K562 (cell line): ENCODE results near the gene TRIM27. TPM values are rescaled to one million over a fixed set of nuclear protein-coding genes. Genes with fewer than 3 reads are reported as not detected.

Source experiments
- ATAC-seq: fragments of 200-7000 bp; cut with Tn5 transposase; 3 replicates; pipeline ENCODE4 v1.9.1; 2020; ENCODE audit warnings: moderate library complexity
- BruUV-seq: library from RNA; stranded (reverse); fragments of 400-500 nt; replicated peaks from 2 replicates; lab custom pipeline; 2021; lab: Mats Ljungman, UMichigan
- CTCF ChIA-PET: fragments of 300-600 bp; formaldehyde crosslinking; extraction: SDS; loops from one replicate; lab custom pipeline; 2021; ENCODE audit warnings: low intra/inter-chr PET ratio; lab: Yijun Ruan, JAX
- POLR2A ChIA-PET: fragments of 300-600, 350-650 bp; sonication (Branson Sonifier 250); formaldehyde crosslinking; extraction: SDS; loops from one replicate; lab custom pipeline; 2021; ENCODE audit warnings: antibody characterized with exemption, inconsistent platforms; lab: Yijun Ruan, JAX
- DNase-seq, 4 experiments: peaks; one replicate each; pipeline versions ENCODE4 v3.0.0 to v3.0.0-alpha.2; 2011 to 2018; ENCODE audit warnings: low spot score in 3 of 4, mixed read lengths in 3 of 4; ENCODE audit errors: extremely low read depth in 1 of 4
- FAIRE-seq: peaks from 2 replicates; lab custom pipeline; 2011; peaks lifted over from hg19 to GRCh38; lab: Jason Lieb, UNC
- H2AFZ ChIP-seq: 2 replicates; pipeline ENCODE4 v1.6.0; 2011; ENCODE audit warnings: low read depth, low read length, control low read depth, inconsistent platforms
- H3K27ac ChIP-seq: fragments of 200-600 bp; 3 replicates; pipeline ENCODE4 v1.8.0; 2011; ENCODE audit warnings: low read depth, mild to moderate bottlenecking, control low read depth, inconsistent platforms, low read length, moderate library complexity, mixed read lengths; ENCODE audit errors: extremely low read depth
- H3K27me3 ChIP-seq, 2 experiments: fragments of 300-600 bp in 1 of 2; 2 replicates in 1 of 2; 3 replicates in 1 of 2; pipeline versions ENCODE4 v1.6.0 to v1.8.0; 2011; ENCODE audit warnings: inconsistent platforms in 2 of 2, low read length in 2 of 2, mild to moderate bottlenecking in 1 of 2, mixed read lengths in 1 of 2, moderate library complexity in 1 of 2; ENCODE audit not compliant: control insufficient read depth in 2 of 2, insufficient read depth in 2 of 2
- H3K36me3 ChIP-seq: fragments of 300-600 bp; 3 replicates; pipeline ENCODE4 v1.8.0; 2011; ENCODE audit warnings: mild to moderate bottlenecking, low read length, inconsistent platforms; ENCODE audit not compliant: control insufficient read depth, insufficient read depth
- H3K4me1 ChIP-seq, 2 experiments: fragments of 200-600 bp in 1 of 2; replicated peaks in 1 of 2; 2 replicates in 1 of 2; 3 replicates in 1 of 2; pipeline versions ENCODE4 v1.5.1 to v1.8.0; 2011; ENCODE audit warnings: inconsistent platforms in 2 of 2, low read length in 2 of 2, mild to moderate bottlenecking in 1 of 2, mixed read lengths in 1 of 2, moderate library complexity in 1 of 2; ENCODE audit not compliant: control insufficient read depth in 2 of 2, insufficient read depth in 2 of 2
- H3K4me2 ChIP-seq: 2 replicates; pipeline ENCODE4 v1.6.1; 2011; ENCODE audit warnings: low read length, control low read depth, inconsistent platforms, mixed read lengths; ENCODE audit not compliant: insufficient read depth
- H3K4me3 ChIP-seq: fragments of 200-600 bp; sonication (generic), shearing (Covaris generic); 2 replicates; pipeline ENCODE4 v1.5.1; 2016; ENCODE audit warnings: control low read depth, inconsistent platforms
- H3K79me2 ChIP-seq: fragments of 200-600 bp; 3 replicates; pipeline ENCODE4 v1.8.0; 2011; ENCODE audit warnings: low read length, inconsistent platforms; ENCODE audit not compliant: control insufficient read depth, insufficient read depth
- H3K9ac ChIP-seq, 2 experiments: 2 replicates each; pipeline versions ENCODE4 v1.6.0 to v1.6.1; 2011; ENCODE audit warnings: low read depth in 2 of 2, low read length in 2 of 2, control low read depth in 1 of 2, inconsistent platforms in 1 of 2, mild to moderate bottlenecking in 1 of 2, mixed read lengths in 1 of 2; ENCODE audit not compliant: insufficient read depth in 1 of 2
- H3K9me1 ChIP-seq: one replicate; pipeline ENCODE4 v1.6.0; 2011; ENCODE audit warnings: inconsistent platforms, mild to moderate bottlenecking, low read length, moderate library complexity; ENCODE audit not compliant: control insufficient read depth, insufficient read depth
- H3K9me3 ChIP-seq: replicated peaks from 2 replicates; pipeline ENCODE4 v1.5.1; 2011; ENCODE audit warnings: low read depth, low read length, inconsistent platforms; ENCODE audit not compliant: control insufficient read depth, insufficient read depth
- H4K20me1 ChIP-seq: replicated peaks from 2 replicates; pipeline ENCODE4 v1.6.1; 2011; ENCODE audit warnings: low read length, inconsistent platforms, mixed read lengths; ENCODE audit not compliant: control insufficient read depth, insufficient read depth
- CBFA2T2 ChIP-seq: fragments of 450-650 bp; conservative IDR thresholded peaks from 2 replicates; pipeline ENCODE4 v1.6.1; 2017; ENCODE audit warnings: mild to moderate bottlenecking
- CBFA2T3 ChIP-seq: fragments of 450-650 bp; IDR thresholded peaks from 2 replicates; pipeline ENCODE4 v1.6.1; 2017
- HNRNPUL1 ChIP-seq: fragments of 200-400 bp; formaldehyde crosslinking; IDR thresholded peaks from 2 replicates; pipeline ENCODE4 v1.6.1; 2017; ENCODE audit warnings: low read length
- POLR2A ChIP-seq: fragments of 450-650 bp; conservative IDR thresholded peaks from 2 replicates; pipeline ENCODE4 v1.6.1; 2016
- POLR2B ChIP-seq: fragments of 450-650 bp; IDR thresholded peaks from 2 replicates; pipeline ENCODE4 v1.6.1; 2018; ENCODE audit warnings: low read depth; ENCODE audit not compliant: partially characterized antibody
- TEAD4 ChIP-seq, 2 experiments: sonication (generic) in 1 of 2; formaldehyde crosslinking in 1 of 2; IDR thresholded peaks; 2 replicates each; pipeline versions ENCODE4 v1.6.1 to v1.8.0; 2012 to 2022; ENCODE audit warnings: borderline replicate concordance in 1 of 2, inconsistent platforms in 1 of 2, low read length in 1 of 2, mild to moderate bottlenecking in 1 of 2, missing genetic modification reagents in 1 of 2
- WGBS: fragments of 100-300 bp; shearing (Covaris generic); methylation state at CpG from one replicate; pipeline ENCODE4 v1.1.6; 2016; ENCODE audit warnings: low coverage, mixed read lengths; ENCODE audit not compliant: insufficient coverage; ENCODE audit errors: missing lambda C conversion rate; 5-methylcytosine and 5-hydroxymethylcytosine counted together
- in situ Hi-C: fragments of 300-500 bp; cut with MboI; formaldehyde crosslinking; loops from 4 replicates; pipeline ENCODE4 v1.15.0; 2018; ENCODE audit warnings: inconsistent platforms, mixed read lengths
- intact Hi-C: fragments of 100-400 bp; cut with micrococcal nuclease; formaldehyde crosslinking; loops from 2 replicates; pipeline ENCODE4 v1.14.2; 2022
- polyA plus RNA-seq, 8 experiments: library from polyadenylated mRNA; depleted of rRNA in 4 of 8; stranded (reverse) in 5 of 8; unstranded in 3 of 8; fragments of >200 nt; fragmentation: Nextera tagmentation in 2 of 8; fragmentation: Illumina TruSeq in 1 of 8; extraction: Ambion mirVana in 2 of 8; extraction: Trizol in 1 of 8; gene quantifications; 2 replicates each; pipeline versions ENCODE4 v1.2.1 to v1.2.3, GENCODE V29; 2011 to 2014; ENCODE audit warnings: inconsistent platforms in 1 of 8, missing spikeins in 1 of 8
- total RNA-seq, 7 experiments: library from RNA; depleted of rRNA in 6 of 7; stranded (reverse); fragments of >200 nt in 6 of 7; fragmentation: Illumina TruSeq in 2 of 7; extraction: Trizol in 2 of 7; gene quantifications; 2 replicates each; pipeline versions ENCODE4 v1.2.1 to v1.2.3, GENCODE V29; 2011 to 2021; ENCODE audit warnings: low replicate concordance in 1 of 7
- TF ChIP-seq, protein P1 (sequence below): fragments of 250-450 bp; sonication (Bioruptor Pico); IDR thresholded peaks from 2 replicates; pipeline ENCODE4 v1.5.0; 2020; ENCODE audit warnings: mild to moderate bottlenecking

Gene TRIM27
- total and polyA plus RNA-seq, 9 of the 15 experiments (the other 6 are each of a cell fraction or from before 2014, with no cell fraction given), result 37.7 to 235 (median 122) TPM

DNA sequence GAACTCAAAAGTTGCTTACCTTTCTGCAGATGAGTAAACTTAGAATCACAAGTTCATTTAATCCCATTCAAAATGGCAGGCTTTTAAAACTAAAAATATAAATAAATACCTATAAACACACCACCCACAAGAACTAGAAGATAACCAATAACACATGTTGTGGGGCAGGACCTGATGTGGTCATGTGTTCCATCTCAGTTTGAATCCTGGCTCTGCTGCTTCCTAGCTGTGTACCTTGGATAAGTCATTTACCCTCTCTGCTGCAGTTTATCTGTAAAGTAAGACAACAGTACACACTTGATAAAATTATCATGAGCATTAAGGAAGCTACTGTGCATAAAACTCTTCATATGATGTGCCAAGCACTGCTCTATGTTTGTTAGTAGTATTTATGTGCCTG is 22.0 kb downstream of the TRIM27 start:
- Histone ChIP-seq H2AFZ (no peak overlapping the region), H3K9ac (no peak overlapping the region), H3K4me2 (no peak overlapping the region), H3K36me3 (peaks cover 70% of the 10 kb centered on the region), H3K79me2 (peaks cover 6% of the 10 kb centered on the region; the same call in 1 of the 3 replicates), H3K27ac (no peak overlapping the region), H3K9me3 (no peaks in the 10 kb centered on the region), H3K4me1 (peaks cover 0 to 1% of the 10 kb centered on the region in 2 experiments; a peak in 3 of 5 replicates), H3K4me3 (no peak overlapping the region), H3K9me1 (no peaks in the 10 kb centered on the region), H4K20me1 (no peaks in the 10 kb centered on the region), H3K27me3 (no peaks in the 10 kb centered on the region)
- intact Hi-C loops (no loop called here), in situ Hi-C loops (no loop called here)
- TF ChIP-seq CBFA2T3, result 0 out of 2 replicates have a peak, but pooled peaks have one; percentile 13
- TF ChIP-seq CBFA2T2, result 0 out of 2 replicates have a peak, but pooled peaks have one; percentile 2
- TF ChIP-seq, protein P1, sequence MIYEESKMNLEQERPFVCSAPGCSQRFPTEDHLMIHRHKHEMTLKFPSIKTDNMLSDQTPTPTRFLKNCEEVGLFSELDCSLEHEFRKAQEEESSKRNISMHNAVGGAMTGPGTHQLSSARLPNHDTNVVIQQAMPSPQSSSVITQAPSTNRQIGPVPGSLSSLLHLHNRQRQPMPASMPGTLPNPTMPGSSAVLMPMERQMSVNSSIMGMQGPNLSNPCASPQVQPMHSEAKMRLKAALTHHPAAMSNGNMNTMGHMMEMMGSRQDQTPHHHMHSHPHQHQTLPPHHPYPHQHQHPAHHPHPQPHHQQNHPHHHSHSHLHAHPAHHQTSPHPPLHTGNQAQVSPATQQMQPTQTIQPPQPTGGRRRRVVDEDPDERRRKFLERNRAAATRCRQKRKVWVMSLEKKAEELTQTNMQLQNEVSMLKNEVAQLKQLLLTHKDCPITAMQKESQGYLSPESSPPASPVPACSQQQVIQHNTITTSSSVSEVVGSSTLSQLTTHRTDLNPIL (CRISPR knock-in tag), result no peak
- ChIA-PET CTCF (no interaction called here), POLR2A (interaction anchor here (1.0 kb wide), 1 partner anchor 22 kb away, joined by 3 read pairs; the partner anchor contains the start of gene TRIM27)
- BruUV-seq, result no TSS peak
- ATAC-seq (no peak), FAIRE-seq (no peak), DNase-seq (no peak)

DNA sequence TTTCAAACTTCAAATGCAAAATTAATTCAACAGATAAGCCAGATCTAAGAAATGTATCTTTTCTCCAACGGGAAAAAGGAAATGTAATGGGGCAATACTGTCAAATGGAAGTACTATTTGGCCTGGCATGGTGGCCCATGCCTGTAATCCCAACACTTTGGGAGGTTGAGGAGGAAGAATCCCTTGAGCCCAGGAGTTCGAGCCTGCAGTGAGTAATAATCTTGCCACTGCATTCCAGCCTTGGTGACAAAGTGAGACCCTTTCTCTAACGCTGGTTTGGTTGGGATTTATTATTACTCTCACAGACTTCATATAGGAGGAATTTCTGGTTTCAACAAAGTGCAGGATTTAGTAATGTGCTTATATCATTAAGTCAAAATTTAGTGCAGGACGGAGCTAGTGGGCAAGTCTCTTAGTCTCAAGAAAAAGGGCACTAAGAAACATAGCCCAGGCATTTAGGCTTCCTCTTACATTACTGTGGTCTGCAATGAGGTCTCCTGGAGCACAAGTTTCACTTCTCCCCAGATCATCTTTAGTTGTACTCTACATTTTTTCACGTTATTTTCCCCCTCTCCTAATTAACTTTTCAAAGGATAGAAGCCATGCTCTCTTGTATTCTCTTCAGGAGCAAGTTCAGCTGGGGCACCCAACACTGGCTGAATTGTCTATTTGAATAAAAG is 23.1 kb downstream of the TRIM27 start:
- DNase-seq (no peak), ATAC-seq (no peak), FAIRE-seq (no peak)
- intact Hi-C loops (no loop called here), in situ Hi-C loops (no loop called here)
- Histone ChIP-seq H3K4me3 (no peak overlapping the region), H3K27ac (no peak overlapping the region), H3K27me3 (no peaks in the 10 kb centered on the region), H2AFZ (no peak overlapping the region), H3K9me3 (no peaks in the 10 kb centered on the region), H3K79me2 (peaks cover 10% of the 10 kb centered on the region; the same call in 2 of the 3 replicates), H4K20me1 (no peaks in the 10 kb centered on the region), H3K36me3 (peaks cover 60% of the 10 kb centered on the region), H3K4me2 (no peak overlapping the region), H3K9ac (no peak overlapping the region), H3K9me1 (no peaks in the 10 kb centered on the region), H3K4me1 (peaks cover 0 to 4% of the 10 kb centered on the region in 2 experiments; a peak in 3 of 5 replicates)
- TF ChIP-seq POLR2A (peak; percentile 61; the same call in 1 of the 2 replicates), HNRNPUL1 (no peak), POLR2B (peak; percentile 8), TEAD4 (IDR thresholded peaks at IDR 0.05; ENCODE audit: low read length) (peak; percentile 14; the same call in 1 of the 2 replicates), TEAD4 (CRISPR knock-in tag; IDR thresholded peaks at IDR 0.05; ENCODE audit: borderline replicate concordance) (no peak)
- POLR2A ChIA-PET, result no interaction called here
- 63% methylated on average over 5 of the region's 5 CpGs for WGBS
- CTCF ChIA-PET, result no interaction called here
- no TSS peak for BruUV-seq
